ENCODE data around the gene POU4F3. TPM values are rescaled to one million over a fixed set of nuclear protein-coding genes. Genes with fewer than 3 reads are reported as not detected.
A peak's percentile ranks its signal among the peaks of the same experiment; 100 is the strongest.

POU4F3 gene
- total RNA-seq, 2 experiments from 2014 or later: 0.08 TPM; not detected in 1

- Mint-ChIP-seq H3K9me3 (no peaks in the 10 kb centered on the region), H3K4me1 (no peaks in the 10 kb centered on the region), H3K36me3 (no peaks in the 10 kb centered on the region), H3K27ac (no peak overlapping the region), H3K27me3 (peaks cover 53% of the 10 kb centered on the region), H3K4me3 (no peak overlapping the region)
- DNase-seq: no peak
Measured at GRCh38 chr5:146329697-146330096, 8.9 kb upstream of the POU4F3 start.

GRCh38 chr5:146331423-146331822 is 7.2 kb upstream of the POU4F3 start:
- DNase-seq: no peak
- H3K9me3 Mint-ChIP-seq: no peaks in the 10 kb centered on the region
- no peak overlapping the region for H3K4me3 Mint-ChIP-seq
- no peaks in the 10 kb centered on the region for H3K36me3 Mint-ChIP-seq
- no peak overlapping the region for H3K27ac Mint-ChIP-seq
- no peaks in the 10 kb centered on the region for H3K4me1 Mint-ChIP-seq
- peaks cover 59% of the 10 kb centered on the region for H3K27me3 Mint-ChIP-seq

- H3K36me3 Mint-ChIP-seq: no peaks in the 10 kb centered on the region
- no peak for DNase-seq
- no peak overlapping the region for H3K27ac Mint-ChIP-seq
- H3K27me3 Mint-ChIP-seq: peaks cover 81% of the 10 kb centered on the region
- no peaks in the 10 kb centered on the region for H3K9me3 Mint-ChIP-seq
- no peak overlapping the region for H3K4me3 Mint-ChIP-seq
- peaks cover 5% of the 10 kb centered on the region for H3K4me1 Mint-ChIP-seq
Measured at GRCh38 chr5:146334074-146334533, 4.5 kb upstream of the POU4F3 start.

- no peak overlapping the region for H3K4me3 Mint-ChIP-seq
- H3K9me3 Mint-ChIP-seq: peaks cover 1% of the 10 kb centered on the region
- H3K36me3 Mint-ChIP-seq: no peaks in the 10 kb centered on the region
Measured at GRCh38 chr5:146336197-146336596, 2.4 kb upstream of the POU4F3 start.

GRCh38 chr5:146337264-146337904 is 1.3 kb upstream of the POU4F3 start:
- Mint-ChIP-seq H3K9me3 (peaks cover 1% of the 10 kb centered on the region), H3K27me3 (peaks cover 92% of the 10 kb centered on the region), H3K4me1 (peaks cover 7% of the 10 kb centered on the region), H3K4me3 (no peak overlapping the region), H3K36me3 (no peaks in the 10 kb centered on the region), H3K27ac (peak overlapping the region; percentile 18)
- no peak for DNase-seq

More at GRCh38 chr5:146336197-146336596, 2.4 kb upstream of the POU4F3 start:
- Mint-ChIP-seq H3K4me1 (peaks cover 7% of the 10 kb centered on the region), H3K27ac (no peak overlapping the region), H3K27me3 (peaks cover 86% of the 10 kb centered on the region)
- DNase-seq: no peak

GRCh38 chr5:146337928-146338327 is 711 bp upstream of the POU4F3 start:
- peaks cover 10% of the 10 kb centered on the region for H3K4me1 Mint-ChIP-seq

GRCh38 chr5:146339715-146340259 is 1.1 kb downstream of the POU4F3 start:
- peaks cover 94% of the 10 kb centered on the region for H3K27me3 Mint-ChIP-seq
- no peaks in the 10 kb centered on the region for H3K36me3 Mint-ChIP-seq
- H3K27ac Mint-ChIP-seq: no peak overlapping the region
- H3K4me3 Mint-ChIP-seq: no peak overlapping the region
- H3K9me3 Mint-ChIP-seq: peaks cover 1% of the 10 kb centered on the region
- H3K4me1 Mint-ChIP-seq: peaks cover 14% of the 10 kb centered on the region
- no peak for DNase-seq

More at GRCh38 chr5:146337928-146338327, 711 bp upstream of the POU4F3 start:
- Mint-ChIP-seq H3K27ac (no peak overlapping the region), H3K36me3 (no peaks in the 10 kb centered on the region), H3K27me3 (peaks cover 94% of the 10 kb centered on the region), H3K4me3 (no peak overlapping the region), H3K9me3 (peaks cover 1% of the 10 kb centered on the region)
- DNase-seq: no peak

GRCh38 chr5:146340260-146341081 is 1.8 kb downstream of the POU4F3 start:
- DNase-seq: no peak
- Mint-ChIP-seq H3K9me3 (peaks cover 1% of the 10 kb centered on the region), H3K36me3 (no peaks in the 10 kb centered on the region), H3K4me1 (peaks cover 18% of the 10 kb centered on the region), H3K27me3 (peaks cover 99% of the 10 kb centered on the region), H3K27ac (no peak overlapping the region), H3K4me3 (no peak overlapping the region)

- no peaks in the 10 kb centered on the region for H3K36me3 Mint-ChIP-seq
- peaks cover 100% of the 10 kb centered on the region for H3K27me3 Mint-ChIP-seq
- peaks cover 17% of the 10 kb centered on the region for H3K4me1 Mint-ChIP-seq
- no peak overlapping the region for H3K27ac Mint-ChIP-seq
- peaks cover 1% of the 10 kb centered on the region for H3K9me3 Mint-ChIP-seq
- H3K4me3 Mint-ChIP-seq: no peak overlapping the region
- DNase-seq: no peak
Measured at GRCh38 chr5:146341854-146342253, 3.2 kb downstream of the POU4F3 start.

GRCh38 chr5:146342519-146342881 is 3.9 kb downstream of the POU4F3 start:
- peaks cover 14% of the 10 kb centered on the region for H3K4me1 Mint-ChIP-seq
- no peaks in the 10 kb centered on the region for H3K36me3 Mint-ChIP-seq
- peaks cover 100% of the 10 kb centered on the region for H3K27me3 Mint-ChIP-seq
- no peak for DNase-seq
- H3K4me3 Mint-ChIP-seq: no peak overlapping the region
- H3K27ac Mint-ChIP-seq: no peak overlapping the region
- H3K9me3 Mint-ChIP-seq: peaks cover 1% of the 10 kb centered on the region

GRCh38 chr5:146342882-146343865 is 4.5 kb downstream of the POU4F3 start:
- peaks cover 99% of the 10 kb centered on the region for H3K27me3 Mint-ChIP-seq
- H3K36me3 Mint-ChIP-seq: no peaks in the 10 kb centered on the region
- H3K9me3 Mint-ChIP-seq: peaks cover 1% of the 10 kb centered on the region
- no peak overlapping the region for H3K4me3 Mint-ChIP-seq
- no peak overlapping the region for H3K27ac Mint-ChIP-seq
- DNase-seq: no peak
- peaks cover 14% of the 10 kb centered on the region for H3K4me1 Mint-ChIP-seq

- Mint-ChIP-seq H3K27ac (no peak overlapping the region), H3K4me1 (peaks cover 14% of the 10 kb centered on the region), H3K9me3 (peaks cover 1% of the 10 kb centered on the region), H3K27me3 (peaks cover 96% of the 10 kb centered on the region), H3K4me3 (no peak overlapping the region), H3K36me3 (no peaks in the 10 kb centered on the region)
- DNase-seq: no peak
Measured at GRCh38 chr5:146344155-146345118, 5.8 kb downstream of the POU4F3 start.

GRCh38 chr5:146345240-146345577 is 6.6 kb downstream of the POU4F3 start:
- Mint-ChIP-seq H3K4me3 (peak overlapping the region; percentile 35), H3K36me3 (no peaks in the 10 kb centered on the region), H3K4me1 (peaks cover 12% of the 10 kb centered on the region), H3K9me3 (no peaks in the 10 kb centered on the region), H3K27ac (no peak overlapping the region), H3K27me3 (peaks cover 88% of the 10 kb centered on the region)
- DNase-seq: no peak

Data from activated naive CD8-positive, alpha-beta T cell treated with anti-CD3 and anti-CD28 coated beads for 36 hours (primary cell).